DOHH2 (cell line): Measurements from ENCODE around the gene RIN3.

Experiments
- H3F3A ChIP-seq: fragments of 200-600 bp; sonication (generic), shearing (Covaris generic); 2 replicates; pipeline ENCODE4 v1.6.0; 2016; ENCODE audit warnings: antibody characterized with exemption, mild to moderate bottlenecking; ENCODE audit not compliant: control insufficient read depth, insufficient read depth
- H3K27ac ChIP-seq: fragments of 200-600 bp; sonication (generic); 2 replicates; pipeline ENCODE4 v1.5.1; 2014; ENCODE audit warnings: low read depth, mild to moderate bottlenecking, low read length, moderate library complexity
- H3K27me3 ChIP-seq: fragments of 200-600 bp; sonication (generic); 2 replicates; pipeline ENCODE4 v1.6.1; 2014; ENCODE audit warnings: mild to moderate bottlenecking, low read length, mixed read lengths; ENCODE audit not compliant: control insufficient read depth
- H3K36me3 ChIP-seq: fragments of 200-600 bp; sonication (generic); 2 replicates; pipeline ENCODE4 v1.6.1; 2014; ENCODE audit warnings: mild to moderate bottlenecking, low read length, moderate library complexity, mixed read lengths; ENCODE audit not compliant: control insufficient read depth
- H3K4me1 ChIP-seq: fragments of 200-600 bp; sonication (generic); 2 replicates; pipeline ENCODE4 v1.6.1; 2014; ENCODE audit warnings: mild to moderate bottlenecking, low read length, mixed read lengths; ENCODE audit not compliant: control insufficient read depth
- H3K4me2 ChIP-seq: fragments of 200-600 bp; sonication (generic); 2 replicates; pipeline ENCODE4 v1.6.0; 2014; ENCODE audit warnings: mild to moderate bottlenecking, low read length, moderate library complexity
- H3K4me3 ChIP-seq: fragments of 200-600 bp; sonication (generic); 2 replicates; pipeline ENCODE4 v1.5.1; 2014; ENCODE audit warnings: mild to moderate bottlenecking, low read length, mixed read lengths
- H3K79me2 ChIP-seq: fragments of 200-600 bp; sonication (generic); 2 replicates; pipeline ENCODE4 v1.6.1; 2014; ENCODE audit warnings: mild to moderate bottlenecking, low read length, mixed read lengths; ENCODE audit not compliant: control insufficient read depth
- H3K9me2 ChIP-seq: fragments of 200-600 bp; sonication (generic); replicated peaks from 2 replicates; pipeline ENCODE4 v1.6.1; 2014; ENCODE audit warnings: mild to moderate bottlenecking, low read length, mixed read lengths; ENCODE audit not compliant: control insufficient read depth
- H3K9me3 ChIP-seq: fragments of 200-600 bp; sonication (generic); 2 replicates; pipeline ENCODE4 v1.6.1; 2014; ENCODE audit warnings: antibody characterized with exemption, low read length, mixed read lengths; ENCODE audit not compliant: control insufficient read depth, insufficient read depth
- H4K20me1 ChIP-seq: fragments of 200-600 bp; sonication (generic); 2 replicates; pipeline ENCODE4 v1.6.0; 2014; ENCODE audit warnings: low read depth, mild to moderate bottlenecking, antibody characterized with exemption, low read length, moderate library complexity; ENCODE audit not compliant: control insufficient read depth, insufficient read depth
- EZH2phosphoT487 ChIP-seq: fragments of 200-600 bp; sonication (generic); IDR thresholded peaks from 2 replicates; pipeline ENCODE4 v1.6.1; 2017; ENCODE audit warnings: borderline replicate concordance, mild to moderate bottlenecking, antibody characterized with exemption, low read length, moderate library complexity, mixed read lengths
- TF ChIP-seq, protein P1 (sequence below): fragments of 200-600 bp; sonication (generic); IDR thresholded peaks from one replicate; pipeline ENCODE4 v1.5.1; 2014; ENCODE audit warnings: antibody characterized with exemption, mild to moderate bottlenecking, low read depth, low read length; ENCODE audit not compliant: poor library complexity, severe bottlenecking

The RIN3 gene

DNA sequence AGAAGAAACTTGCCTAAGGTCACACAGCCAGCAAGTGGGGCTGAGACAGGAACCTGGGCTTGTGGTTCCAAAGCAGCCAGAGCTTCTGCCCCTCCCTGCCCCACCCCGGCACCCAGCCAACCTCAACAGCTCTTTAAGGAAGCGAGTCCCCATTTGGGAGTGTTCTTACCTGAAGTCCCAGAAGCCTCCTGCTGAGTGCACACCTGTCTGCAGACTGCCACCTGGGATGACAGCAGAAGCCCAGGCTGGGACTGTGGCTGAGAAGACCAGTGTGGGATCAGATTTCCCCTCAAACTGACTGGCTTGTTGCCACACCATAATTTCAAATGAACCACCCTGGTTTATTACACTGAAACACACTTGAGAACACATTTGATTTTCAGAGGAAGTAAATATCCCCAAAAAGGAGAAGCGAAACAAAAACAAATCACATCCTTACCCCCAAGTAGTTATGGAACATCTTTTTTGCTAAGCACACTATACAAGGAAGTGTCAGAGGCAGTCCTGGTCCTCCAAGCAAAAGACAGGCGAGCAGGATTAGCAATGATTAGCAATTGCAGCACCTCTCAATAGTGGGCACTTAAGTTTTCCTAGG is 6.3 kb upstream of the RIN3 start:
- H3K4me1 ChIP-seq: peaks cover 19% of the 10 kb centered on the region
- H3K27me3 ChIP-seq: peaks cover 11% of the 10 kb centered on the region
- no peaks in the 10 kb centered on the region for H4K20me1 ChIP-seq
- no peaks in the 10 kb centered on the region for H3K9me3 ChIP-seq
- no peaks in the 10 kb centered on the region for H3K9me2 ChIP-seq
- 0 out of 2 replicates have a peak overlapping the region, but pooled peaks have one; percentile 9 for H3K4me3 ChIP-seq
- H3K36me3 ChIP-seq: no peaks in the 10 kb centered on the region
- peaks cover 6% of the 10 kb centered on the region; the same call in 1 of the 2 replicates for H3F3A ChIP-seq
- TF ChIP-seq, protein P1, sequence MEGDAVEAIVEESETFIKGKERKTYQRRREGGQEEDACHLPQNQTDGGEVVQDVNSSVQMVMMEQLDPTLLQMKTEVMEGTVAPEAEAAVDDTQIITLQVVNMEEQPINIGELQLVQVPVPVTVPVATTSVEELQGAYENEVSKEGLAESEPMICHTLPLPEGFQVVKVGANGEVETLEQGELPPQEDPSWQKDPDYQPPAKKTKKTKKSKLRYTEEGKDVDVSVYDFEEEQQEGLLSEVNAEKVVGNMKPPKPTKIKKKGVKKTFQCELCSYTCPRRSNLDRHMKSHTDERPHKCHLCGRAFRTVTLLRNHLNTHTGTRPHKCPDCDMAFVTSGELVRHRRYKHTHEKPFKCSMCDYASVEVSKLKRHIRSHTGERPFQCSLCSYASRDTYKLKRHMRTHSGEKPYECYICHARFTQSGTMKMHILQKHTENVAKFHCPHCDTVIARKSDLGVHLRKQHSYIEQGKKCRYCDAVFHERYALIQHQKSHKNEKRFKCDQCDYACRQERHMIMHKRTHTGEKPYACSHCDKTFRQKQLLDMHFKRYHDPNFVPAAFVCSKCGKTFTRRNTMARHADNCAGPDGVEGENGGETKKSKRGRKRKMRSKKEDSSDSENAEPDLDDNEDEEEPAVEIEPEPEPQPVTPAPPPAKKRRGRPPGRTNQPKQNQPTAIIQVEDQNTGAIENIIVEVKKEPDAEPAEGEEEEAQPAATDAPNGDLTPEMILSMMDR: no peak
- TF ChIP-seq EZH2phosphoT487: no peak
- peak overlapping the region; percentile 39 for H3K4me2 ChIP-seq
- peak overlapping the region; percentile 2; the same call in 1 of the 2 replicates for H3K27ac ChIP-seq
- H3K79me2 ChIP-seq: no peaks in the 10 kb centered on the region

DNA sequence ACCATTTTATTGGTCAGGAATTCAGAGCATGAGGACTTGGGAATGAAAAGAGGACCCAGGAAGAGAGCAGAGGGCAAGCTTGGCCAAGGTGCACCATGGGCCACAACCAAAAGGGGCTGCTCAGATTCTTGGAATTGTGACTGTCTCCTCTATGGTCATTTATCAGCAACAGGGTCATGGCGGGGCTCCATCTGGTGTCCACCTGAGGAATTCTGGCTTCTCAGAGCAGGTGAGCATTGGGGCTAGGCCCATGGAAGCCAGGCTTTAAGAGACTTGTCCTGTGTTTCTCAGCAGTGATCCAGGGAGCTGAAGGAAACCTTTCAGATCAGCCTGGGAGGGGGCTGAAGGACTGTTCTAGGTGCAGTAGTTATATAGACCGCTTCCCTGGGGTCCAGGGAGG is 2.6 kb upstream of the RIN3 start:
- H3K27me3 ChIP-seq: peaks cover 11% of the 10 kb centered on the region
- no peaks in the 10 kb centered on the region for H3K9me3 ChIP-seq
- H3K79me2 ChIP-seq: no peaks in the 10 kb centered on the region
- TF ChIP-seq, protein P1: no peak
- no peak for TF ChIP-seq EZH2phosphoT487
- no peak overlapping the region for H3K27ac ChIP-seq
- H4K20me1 ChIP-seq: no peaks in the 10 kb centered on the region
- H3F3A ChIP-seq: peaks cover 6% of the 10 kb centered on the region; the same call in 1 of the 2 replicates
- H3K4me3 ChIP-seq: no peak overlapping the region
- H3K9me2 ChIP-seq: no peaks in the 10 kb centered on the region
- H3K4me2 ChIP-seq: no peak overlapping the region
- no peaks in the 10 kb centered on the region for H3K36me3 ChIP-seq
- peaks cover 19% of the 10 kb centered on the region for H3K4me1 ChIP-seq

DNA sequence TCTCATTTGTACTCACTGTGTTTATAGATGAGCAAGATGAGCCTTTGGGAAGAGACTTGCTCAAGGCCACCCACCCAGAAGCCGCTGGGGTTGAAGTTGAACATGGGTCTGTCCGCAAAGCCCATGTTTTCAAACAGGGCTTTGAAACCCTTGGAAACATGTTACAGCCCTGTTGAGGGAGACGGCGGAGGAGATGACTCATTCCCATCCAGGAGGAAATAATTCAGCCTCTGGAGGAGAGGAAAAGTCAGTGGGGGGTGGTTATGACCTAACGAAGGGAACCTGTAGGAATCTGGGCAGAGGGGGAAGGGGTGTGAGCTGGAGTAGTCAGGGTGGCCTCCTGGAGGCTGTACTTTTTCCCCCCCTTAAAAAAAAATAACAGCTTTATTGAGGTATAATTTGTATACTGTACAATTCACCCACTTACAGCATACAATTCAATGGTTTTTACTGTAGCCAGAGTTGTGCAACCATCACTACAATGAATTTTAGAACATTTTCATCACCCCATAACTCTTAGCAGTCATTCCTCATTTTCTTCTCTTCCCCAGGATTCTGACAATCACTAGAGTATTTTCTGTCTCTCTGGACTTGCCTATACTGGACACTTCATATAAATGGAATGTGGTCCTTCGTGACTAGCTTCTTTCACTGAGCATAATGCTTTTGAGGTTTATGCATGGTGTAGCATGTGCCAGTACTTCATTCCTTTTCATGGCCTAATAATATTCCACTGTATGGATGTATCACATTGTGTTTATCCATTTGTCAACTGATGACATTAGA is 1.9 kb upstream of the RIN3 start:
- H3K79me2 ChIP-seq: no peaks in the 10 kb centered on the region
- peaks cover 6% of the 10 kb centered on the region; the same call in 1 of the 2 replicates for H3F3A ChIP-seq
- peaks cover 12% of the 10 kb centered on the region for H3K4me1 ChIP-seq
- H3K27ac ChIP-seq: no peak overlapping the region
- no peak for TF ChIP-seq EZH2phosphoT487
- TF ChIP-seq, protein P1: no peak
- H3K4me2 ChIP-seq: no peak overlapping the region
- H4K20me1 ChIP-seq: no peaks in the 10 kb centered on the region
- no peaks in the 10 kb centered on the region for H3K9me3 ChIP-seq
- H3K9me2 ChIP-seq: no peaks in the 10 kb centered on the region
- H3K36me3 ChIP-seq: no peaks in the 10 kb centered on the region
- no peak overlapping the region for H3K4me3 ChIP-seq
- H3K27me3 ChIP-seq: peaks cover 16% of the 10 kb centered on the region
